HG03432 (cell line): ENCODE results near the gene MUC5B.

Experiments used
- ATAC-seq: cut with Tn5 transposase; IDR thresholded peaks from one replicate; pipeline ENCODE4 v1.9.1; 2021; ENCODE audit warnings: mild to moderate bottlenecking, moderate library complexity; ENCODE audit not compliant: unreplicated experiment

MUC5B gene

DNA sequence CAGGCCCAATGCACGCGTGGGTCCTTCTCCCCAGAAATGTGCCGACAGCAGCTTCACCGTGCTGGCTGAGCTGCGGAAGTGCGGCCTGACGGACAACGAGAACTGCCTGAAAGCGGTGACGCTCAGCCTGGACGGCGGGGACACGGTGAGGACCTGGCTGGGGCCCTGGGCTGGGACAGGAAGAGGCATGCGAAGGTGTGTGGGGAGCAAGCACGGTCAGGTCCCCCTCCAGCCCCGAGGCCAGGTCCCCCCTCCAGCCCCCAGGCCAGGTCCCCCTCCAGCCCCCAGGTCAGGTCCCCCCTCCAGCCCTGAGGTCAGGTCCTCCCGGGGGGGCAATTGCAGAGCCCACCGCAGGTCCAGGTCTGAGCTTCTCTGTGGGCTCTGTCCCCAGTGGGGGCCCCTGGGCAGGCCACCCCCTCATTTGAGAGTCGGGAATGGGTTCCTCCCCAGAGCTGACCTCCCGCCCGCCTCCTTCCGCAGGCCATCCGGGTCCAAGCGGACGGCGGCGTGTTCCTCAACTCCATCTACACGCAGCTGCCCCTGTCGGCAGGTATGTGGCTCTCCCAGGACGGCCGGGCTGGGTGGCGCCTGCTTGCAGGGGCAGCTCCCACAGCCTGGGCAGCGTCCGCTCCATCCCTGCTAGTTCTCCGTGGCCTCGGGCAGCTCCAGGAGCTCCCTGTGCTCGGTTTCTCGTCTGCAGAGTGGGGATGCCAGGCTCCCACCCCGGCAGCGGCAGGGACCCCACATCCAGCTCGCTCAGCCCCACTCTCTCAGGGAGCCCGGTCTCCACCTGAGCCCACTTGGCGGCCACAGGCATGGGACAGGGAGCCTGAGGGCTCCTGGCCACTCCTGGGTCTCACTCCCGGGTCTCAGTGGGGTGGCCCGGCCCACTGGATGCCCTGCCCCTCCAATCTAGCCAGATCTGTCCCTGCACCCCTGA lies 7.9 kb downstream of the MUC5B start:
- ATAC-seq = no peak

DNA sequence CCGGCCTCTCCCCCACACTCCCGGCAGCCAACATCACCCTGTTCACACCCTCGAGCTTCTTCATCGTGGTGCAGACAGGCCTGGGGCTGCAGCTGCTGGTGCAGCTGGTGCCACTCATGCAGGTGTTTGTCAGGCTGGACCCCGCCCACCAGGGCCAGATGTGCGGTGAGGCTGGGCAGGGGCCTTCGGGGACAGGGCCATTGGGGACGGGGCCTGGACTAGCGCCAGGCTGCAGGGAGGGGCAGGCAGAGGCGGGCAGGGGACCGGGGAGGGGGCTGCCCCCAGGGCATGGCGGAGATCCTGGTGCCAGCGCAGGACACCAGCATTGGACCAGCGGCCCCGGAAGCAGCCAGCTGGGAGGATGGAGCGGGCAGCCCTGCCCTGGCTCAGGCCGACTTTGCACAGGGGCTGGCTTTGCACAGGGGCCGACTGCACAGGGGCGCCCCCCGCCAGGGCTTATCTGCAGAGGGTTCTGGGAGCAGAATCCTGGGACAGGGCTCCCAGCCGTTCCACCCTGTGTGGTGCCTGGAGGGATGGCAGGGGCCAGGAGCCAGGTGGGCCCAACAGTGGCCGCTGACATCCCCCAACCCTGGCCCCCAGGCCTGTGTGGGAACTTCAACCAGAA lies 8.6 kb downstream of the MUC5B start:
- no peak for ATAC-seq

- ATAC-seq = no peak
Measured at GRCh38 chr11:1232021-1232882, 9.4 kb downstream of the MUC5B start.

DNA sequence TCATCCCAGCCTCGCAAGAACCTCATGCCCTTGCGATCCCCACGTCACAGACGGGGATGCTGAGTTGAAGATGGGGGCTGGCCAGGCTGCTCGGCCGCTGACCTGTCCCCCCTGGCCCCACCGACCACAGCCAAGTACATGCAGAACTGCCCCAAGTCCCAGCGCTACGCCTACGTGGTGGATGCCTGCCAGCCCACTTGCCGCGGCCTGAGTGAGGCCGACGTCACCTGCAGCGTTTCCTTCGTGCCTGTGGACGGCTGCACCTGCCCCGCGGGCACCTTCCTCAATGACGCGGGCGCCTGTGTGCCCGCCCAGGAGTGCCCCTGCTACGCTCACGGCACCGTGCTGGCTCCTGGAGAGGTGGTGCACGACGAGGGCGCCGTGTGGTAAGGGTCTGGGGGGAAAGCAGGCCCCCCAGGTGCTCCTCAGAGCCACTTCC lies 10.0 kb downstream of the MUC5B start:
- ATAC-seq = no peak

- ATAC-seq = no peak
Measured at GRCh38 chr11:1233351-1234053, 10.6 kb downstream of the MUC5B start.

DNA sequence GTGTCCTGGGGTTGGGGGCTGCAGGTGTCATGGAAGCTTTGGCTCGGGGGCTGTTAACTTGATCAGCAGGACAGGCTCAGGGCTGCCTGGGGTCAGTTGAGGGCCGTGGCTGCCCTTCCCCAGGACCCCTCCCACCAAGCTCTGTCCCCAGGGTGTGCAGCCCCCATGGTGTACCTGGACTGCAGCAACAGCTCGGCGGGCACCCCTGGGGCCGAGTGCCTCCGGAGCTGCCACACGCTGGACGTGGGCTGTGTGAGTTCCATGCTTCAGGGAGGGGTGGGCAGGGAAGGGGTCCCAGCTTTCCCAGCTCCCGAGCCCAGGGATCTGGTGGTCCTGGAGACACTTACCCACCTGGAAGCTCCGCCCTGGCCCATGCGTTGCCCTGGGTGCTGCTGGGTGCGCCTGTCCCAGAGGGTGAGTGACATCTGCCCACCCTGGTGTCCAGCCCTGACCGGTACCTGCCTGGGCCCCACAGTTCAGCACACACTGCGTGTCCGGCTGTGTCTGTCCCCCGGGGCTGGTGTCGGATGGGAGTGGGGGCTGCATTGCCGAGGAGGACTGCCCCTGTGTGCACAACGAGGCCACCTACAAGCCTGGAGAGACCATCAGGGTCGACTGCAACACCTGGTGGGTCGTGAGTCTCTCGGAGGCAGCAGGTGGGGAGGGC lies 11.3 kb downstream of the MUC5B start:
- ATAC-seq = no peak

DNA sequence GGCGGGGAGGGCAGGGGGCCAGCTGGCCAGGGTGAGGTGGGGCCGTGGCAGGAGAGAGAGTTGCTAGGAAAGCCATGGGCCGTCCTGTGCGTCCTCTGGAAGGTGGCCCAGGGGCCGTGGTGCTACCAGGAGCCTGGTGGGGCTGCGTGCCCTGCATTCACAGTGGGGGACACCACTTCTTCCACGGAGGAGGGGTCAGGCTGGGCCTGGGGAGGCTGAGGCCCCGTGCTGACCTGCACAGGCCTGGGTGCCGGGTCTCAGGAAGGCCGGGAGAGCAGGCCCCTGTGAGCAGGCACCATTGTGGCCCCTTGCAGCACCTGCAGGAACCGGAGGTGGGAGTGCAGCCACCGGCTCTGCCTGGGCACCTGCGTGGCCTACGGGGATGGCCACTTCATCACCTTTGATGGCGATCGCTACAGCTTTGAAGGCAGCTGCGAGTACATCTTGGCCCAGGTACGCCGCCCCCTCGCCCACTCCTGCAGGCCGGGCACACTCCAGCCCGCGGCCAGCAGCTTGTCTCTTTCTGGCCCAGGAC lies 12.0 kb downstream of the MUC5B start:
- no peak for ATAC-seq

DNA sequence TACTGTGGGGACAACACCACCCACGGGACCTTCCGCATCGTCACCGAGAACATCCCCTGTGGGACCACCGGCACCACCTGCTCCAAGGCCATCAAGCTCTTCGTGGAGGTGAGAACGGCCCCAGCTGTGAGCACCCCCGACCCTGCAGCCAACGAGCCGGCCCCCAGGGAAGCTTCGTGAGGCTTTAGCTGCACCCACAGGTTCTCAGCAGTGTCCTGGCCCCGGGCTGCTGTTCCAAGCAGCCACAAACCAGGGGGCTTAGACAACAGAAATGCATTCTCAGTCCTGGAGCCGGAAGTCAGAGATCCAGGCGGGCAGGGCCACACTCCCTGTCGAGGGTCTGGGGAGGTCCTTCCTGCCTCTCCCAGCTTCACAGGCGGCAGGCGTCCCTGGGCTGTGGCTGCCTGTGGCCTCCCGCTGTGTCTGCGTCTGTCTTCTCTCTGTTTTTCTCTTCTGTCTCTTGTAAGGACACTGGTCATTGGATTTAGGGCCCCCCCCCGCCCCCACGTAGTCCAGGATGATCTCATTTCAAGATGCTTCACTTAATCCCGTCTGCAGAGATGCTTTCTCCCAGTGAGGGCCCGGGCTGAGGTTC lies 12.5 kb downstream of the MUC5B start:
- ATAC-seq = no peak

GRCh38 chr11:1235901-1236315 lies 13.0 kb downstream of the MUC5B start:
- ATAC-seq = no peak

GRCh38 chr11:1236316-1237127 lies 13.7 kb downstream of the MUC5B start:
- no peak for ATAC-seq

- ATAC-seq = no peak
Measured at GRCh38 chr11:1237128-1237580, 14.3 kb downstream of the MUC5B start.

DNA sequence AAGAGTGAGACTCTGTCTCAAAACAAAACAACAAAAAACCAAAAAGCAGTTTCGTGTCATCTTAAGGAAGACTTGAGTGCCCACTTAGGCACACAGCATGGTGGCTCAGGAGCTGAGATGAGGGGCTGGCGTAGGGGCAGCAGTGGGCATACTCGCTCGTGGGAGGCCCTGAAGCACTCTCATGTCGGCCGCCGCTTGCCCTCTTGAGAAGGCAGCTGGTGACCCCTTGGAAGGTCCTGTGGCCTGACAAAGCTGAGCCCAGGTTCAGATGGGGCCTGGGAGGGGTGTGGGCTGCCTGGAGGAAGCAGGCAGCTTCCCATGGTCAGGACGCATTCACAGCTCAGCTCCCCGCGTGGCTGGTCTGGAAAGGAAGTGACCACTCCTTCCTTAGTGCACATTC lies 15.0 kb downstream of the MUC5B start:
- no peak for ATAC-seq

- ATAC-seq = no peak
Measured at GRCh38 chr11:1238767-1239595, 16.1 kb downstream of the MUC5B start.

- no peak for ATAC-seq
Measured at GRCh38 chr11:1239596-1240205, 16.8 kb downstream of the MUC5B start.

- no peak for ATAC-seq
Measured at GRCh38 chr11:1240771-1241170, 17.9 kb downstream of the MUC5B start.

DNA sequence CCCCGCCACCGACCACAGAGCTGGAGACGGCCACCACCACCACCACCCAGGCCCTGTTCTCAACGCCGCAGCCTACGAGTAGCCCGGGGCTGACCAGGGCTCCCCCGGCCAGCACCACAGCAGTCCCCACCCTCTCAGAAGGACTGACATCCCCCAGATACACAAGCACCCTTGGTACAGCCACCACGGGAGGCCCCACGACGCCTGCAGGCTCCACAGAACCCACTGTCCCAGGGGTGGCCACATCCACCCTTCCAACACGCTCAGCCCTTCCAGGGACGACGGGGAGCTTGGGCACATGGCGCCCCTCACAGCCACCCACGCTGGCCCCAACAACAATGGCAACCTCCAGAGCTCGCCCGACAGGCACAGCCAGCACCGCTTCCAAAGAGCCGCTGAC lies 18.8 kb downstream of the MUC5B start:
- no peak for ATAC-seq

DNA sequence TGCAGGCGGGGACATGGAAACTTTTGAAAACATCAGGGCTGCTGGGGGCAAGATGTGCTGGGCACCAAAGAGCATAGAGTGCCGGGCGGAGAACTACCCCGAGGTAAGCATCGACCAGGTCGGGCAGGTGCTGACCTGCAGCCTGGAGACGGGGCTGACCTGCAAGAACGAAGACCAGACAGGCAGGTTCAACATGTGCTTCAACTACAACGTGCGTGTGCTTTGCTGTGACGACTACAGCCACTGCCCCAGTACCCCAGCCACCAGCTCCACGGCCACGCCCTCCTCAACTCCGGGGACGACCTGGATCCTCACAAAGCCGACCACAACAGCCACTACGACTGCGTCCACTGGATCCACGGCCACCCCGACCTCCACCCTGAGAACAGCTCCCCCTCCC lies 19.4 kb downstream of the MUC5B start:
- ATAC-seq = no peak
